H9 (cell line): ENCODE data around the gene BLACAT1. TPM values are rescaled to one million over a fixed set of nuclear protein-coding genes. Genes with fewer than 3 reads are reported as not detected.

ENCODE experiments used
- DNase-seq: peaks from one replicate; pipeline ENCODE4 v3.0.0-alpha.2; 2017
- H2AFZ ChIP-seq: one replicate; pipeline ENCODE4 v1.6.1; 2013; ENCODE audit warnings: mild to moderate bottlenecking, low read length, control low read depth, moderate library complexity
- H2AK5ac ChIP-seq: 2 replicates; pipeline ENCODE4 v1.6.1; 2013; ENCODE audit warnings: low read length, control low read depth, mixed read lengths; ENCODE audit not compliant: insufficient read length
- H2BK120ac ChIP-seq: one replicate; pipeline ENCODE4 v1.6.1; 2013; ENCODE audit warnings: low read depth, mild to moderate bottlenecking, low read length, control low read depth, inconsistent platforms; ENCODE audit not compliant: poor library complexity, severe bottlenecking
- H2BK12ac ChIP-seq: 2 replicates; pipeline ENCODE4 v1.6.1; 2013; ENCODE audit warnings: low read length, control low read depth, mixed read lengths, low read depth; ENCODE audit not compliant: insufficient read length
- H2BK15ac ChIP-seq: 2 replicates; pipeline ENCODE4 v1.6.1; 2013; ENCODE audit warnings: low read depth, low read length, control low read depth
- H2BK20ac ChIP-seq: one replicate; pipeline ENCODE4 v1.6.1; 2013; ENCODE audit warnings: low read depth, mild to moderate bottlenecking, low read length, control low read depth, inconsistent platforms; ENCODE audit not compliant: poor library complexity, severe bottlenecking
- H2BK5ac ChIP-seq: 2 replicates; pipeline ENCODE4 v1.6.1; 2013; ENCODE audit warnings: low read length, control low read depth, mixed read lengths; ENCODE audit not compliant: insufficient read length
- H3K14ac ChIP-seq: 2 replicates; pipeline ENCODE4 v1.6.1; 2013; ENCODE audit warnings: low read length, control low read depth; ENCODE audit not compliant: insufficient read depth
- H3K18ac ChIP-seq: 2 replicates; pipeline ENCODE4 v1.6.1; 2013; ENCODE audit warnings: low read depth, mild to moderate bottlenecking, mixed read lengths, low read length, control low read depth; ENCODE audit not compliant: insufficient read length
- H3K23ac ChIP-seq: 2 replicates; pipeline ENCODE4 v1.6.1; 2013; ENCODE audit warnings: low read length, control low read depth, mixed read lengths, low read depth; ENCODE audit not compliant: insufficient read length
- H3K23me2 ChIP-seq: 2 replicates; pipeline ENCODE4 v1.6.1; 2013; ENCODE audit warnings: low read depth, mild to moderate bottlenecking, mixed read lengths, low read length, control low read depth; ENCODE audit not compliant: insufficient read length, poor library complexity, severe bottlenecking
- H3K27ac ChIP-seq: 2 replicates; pipeline ENCODE4 v1.5.1; 2013; ENCODE audit warnings: low read length, control low read depth, mixed read lengths, low read depth; ENCODE audit not compliant: insufficient read length
- H3K27me3 ChIP-seq: 2 replicates; pipeline ENCODE4 v1.6.1; 2013; ENCODE audit warnings: low read length, control low read depth, inconsistent platforms; ENCODE audit not compliant: insufficient read depth
- H3K4ac ChIP-seq: 2 replicates; pipeline ENCODE4 v1.6.1; 2013; ENCODE audit warnings: low read depth, mild to moderate bottlenecking, control low read depth, inconsistent platforms, low read length, moderate library complexity
- H3K4me1 ChIP-seq: 2 replicates; pipeline ENCODE4 v1.6.1; 2013; ENCODE audit warnings: low read length, control low read depth, inconsistent platforms; ENCODE audit not compliant: insufficient read depth
- H3K4me2 ChIP-seq: 2 replicates; pipeline ENCODE4 v1.6.1; 2013; ENCODE audit warnings: low read length, control low read depth, mixed read lengths; ENCODE audit not compliant: insufficient read length, insufficient read depth
- H3K56ac ChIP-seq: 2 replicates; pipeline ENCODE4 v1.6.1; 2013; ENCODE audit warnings: low read depth, mild to moderate bottlenecking, mixed read lengths, low read length, control low read depth; ENCODE audit not compliant: insufficient read length
- H3K79me1 ChIP-seq: 2 replicates; pipeline ENCODE4 v1.6.1; 2013; ENCODE audit warnings: low read depth, mild to moderate bottlenecking, moderate library complexity, low read length, control low read depth, inconsistent platforms; ENCODE audit not compliant: insufficient read depth, poor library complexity, severe bottlenecking
- H3K79me2 ChIP-seq: 2 replicates; pipeline ENCODE4 v1.6.1; 2013; ENCODE audit warnings: low read length, control low read depth, inconsistent platforms; ENCODE audit not compliant: insufficient read depth
- H3K9ac ChIP-seq: 2 replicates; pipeline ENCODE4 v1.6.1; 2013; ENCODE audit warnings: low read length, control low read depth, mixed read lengths; ENCODE audit not compliant: insufficient read length; ENCODE audit errors: extremely low read depth
- H3K9me3 ChIP-seq: one replicate; pipeline ENCODE4 v1.6.1; 2013; ENCODE audit warnings: low read depth, low read length, inconsistent platforms; ENCODE audit not compliant: control insufficient read depth
- H3T11ph ChIP-seq: one replicate; pipeline ENCODE4 v1.6.1; 2013; ENCODE audit warnings: mild to moderate bottlenecking, low read length, control low read depth, inconsistent platforms
- H4K20me1 ChIP-seq: one replicate; pipeline ENCODE4 v1.6.1; 2013; ENCODE audit not compliant: control insufficient read depth, insufficient read length, insufficient read depth
- H4K5ac ChIP-seq: 2 replicates; pipeline ENCODE4 v1.6.1; 2013; ENCODE audit warnings: low read depth, mild to moderate bottlenecking, mixed read lengths, low read length, control low read depth; ENCODE audit not compliant: insufficient read length
- H4K8ac ChIP-seq: replicated peaks from 2 replicates; pipeline ENCODE4 v1.6.1; 2013; ENCODE audit warnings: low read length, control low read depth, mixed read lengths, low read depth; ENCODE audit not compliant: insufficient read length
- H4K91ac ChIP-seq: 2 replicates; pipeline ENCODE4 v1.6.1; 2013; ENCODE audit warnings: low read depth, mild to moderate bottlenecking, moderate library complexity, mixed read lengths, low read length, control low read depth; ENCODE audit not compliant: insufficient read length
- H3K27ac Mint-ChIP-seq, 3 experiments: 2 replicates in 2 of 3; 3 replicates in 1 of 3; pipeline ENCODE4 v1.8.0; 2020 to 2021; ENCODE audit warnings: mixed read lengths in 3 of 3, mild to moderate bottlenecking in 1 of 3, moderate library complexity in 1 of 3
- H3K27me3 Mint-ChIP-seq: 2 replicates; pipeline ENCODE4 v1.8.0; 2021; ENCODE audit warnings: low read depth, mild to moderate bottlenecking, moderate library complexity, mixed read lengths
- H3K36me3 Mint-ChIP-seq, 3 experiments: 2 replicates in 2 of 3; 3 replicates in 1 of 3; pipeline ENCODE4 v1.8.0; 2020 to 2021; ENCODE audit warnings: low read depth in 3 of 3, mixed read lengths in 3 of 3; ENCODE audit not compliant: insufficient read depth in 1 of 3
- H3K4me1 Mint-ChIP-seq, 2 experiments: 2 replicates each; pipeline ENCODE4 v1.8.0; 2020; ENCODE audit warnings: mixed read lengths in 2 of 2
- H3K4me3 Mint-ChIP-seq, 2 experiments: 2 replicates in 1 of 2; 3 replicates in 1 of 2; pipeline ENCODE4 v1.8.0; 2020 to 2021; ENCODE audit warnings: mild to moderate bottlenecking in 2 of 2, mixed read lengths in 2 of 2, moderate library complexity in 1 of 2
- H3K9me3 Mint-ChIP-seq, 2 experiments: 2 replicates in 1 of 2; 3 replicates in 1 of 2; pipeline ENCODE4 v1.8.0; 2020; ENCODE audit warnings: mild to moderate bottlenecking in 2 of 2, mixed read lengths in 2 of 2, moderate library complexity in 1 of 2
- CTCF ChIP-seq: fragments of 200-600 bp; sonication (generic); conservative IDR thresholded peaks from 3 replicates; pipeline ENCODE4 v1.8.0; 2021; ENCODE audit warnings: antibody characterized with exemption, mild to moderate bottlenecking
- WGBS: extraction: QIAGEN DNeasy Blood & Tissue Kit; methylation state at CpG from one replicate; pipeline ENCODE4 v1.1.7; 2013; ENCODE audit warnings: missing lambda C conversion rate, low lambda C conversion rate, mixed read lengths; ENCODE audit not compliant: insufficient read length; ENCODE audit errors: extremely low coverage; 5-methylcytosine and 5-hydroxymethylcytosine counted together
- total RNA-seq: library from RNA; stranded (reverse); gene quantifications from 2 replicates; pipeline ENCODE4 v1.2.1, GENCODE V29; 2021

The BLACAT1 gene
- total RNA-seq, 1 experiment from 2014 or later, result 4.0 TPM

- H3K9ac ChIP-seq, result no peak overlapping the region
- no peaks in the 10 kb centered on the region for H4K20me1 ChIP-seq
- H3K36me3 Mint-ChIP-seq, result peaks cover 0 to 8% (median 5%) of the 10 kb centered on the region in 3 experiments; a peak in 5 of 7 replicates
- H3K9me3 ChIP-seq, result no peaks in the 10 kb centered on the region
- no peak overlapping the region for H3K4me2 ChIP-seq
- no peak overlapping the region for H3K23ac ChIP-seq
- H4K8ac ChIP-seq, result no peak overlapping the region
- no peak overlapping the region for H2BK15ac ChIP-seq
- no peak overlapping the region for H3T11ph ChIP-seq
- peaks cover under 1% of the 10 kb centered on the region for H3K79me1 ChIP-seq
- no peak overlapping the region for H3K4ac ChIP-seq
- H3K27me3 ChIP-seq, result no peaks in the 10 kb centered on the region; the same call in 1 of the 2 replicates
- H2BK12ac ChIP-seq, result no peak overlapping the region
- H3K4me1 ChIP-seq, result peaks cover 8% of the 10 kb centered on the region
- H4K91ac ChIP-seq, result no peak overlapping the region
- H3K27me3 Mint-ChIP-seq, result peaks cover 34% of the 10 kb centered on the region
- peak; percentile 76 for DNase-seq
- peaks cover 28 to 32% of the 10 kb centered on the region in 2 experiments for H3K4me1 Mint-ChIP-seq
- H3K56ac ChIP-seq, result no peak overlapping the region
- H2BK5ac ChIP-seq, result no peak overlapping the region
- no peak for TF ChIP-seq CTCF
- no peaks in the 10 kb centered on the region for H3K9me3 Mint-ChIP-seq
- WGBS, result no CpG with 5 or more reads among the region's 6 CpGs
- no peak overlapping the region for H3K14ac ChIP-seq
- H3K18ac ChIP-seq, result no peak overlapping the region
- no peak overlapping the region for H3K27ac Mint-ChIP-seq
- H3K79me2 ChIP-seq, result no peaks in the 10 kb centered on the region
- H2BK120ac ChIP-seq, result no peak overlapping the region
- H2AK5ac ChIP-seq, result no peak overlapping the region
- no peak overlapping the region for H4K5ac ChIP-seq
- H2BK20ac ChIP-seq, result no peak overlapping the region
- no peak overlapping the region for H3K4me3 Mint-ChIP-seq
- no peak overlapping the region for H2AFZ ChIP-seq
- no peak overlapping the region for H3K27ac ChIP-seq
- H3K23me2 ChIP-seq, result peaks cover 21% of the 10 kb centered on the region
These were observed 3.1 kb upstream of the BLACAT1 start for GRCh38 chr1:205458777-205459566.
